Right lobe of liver (tissue), 6 donors: Measurements from ENCODE around the gene MRPL58. TPM values are rescaled to one million over a fixed set of nuclear protein-coding genes. Genes with fewer than 3 reads are reported as not detected.

Experiments
- ATAC-seq, 4 donors: fragments of 200-7000 bp; cut with Tn5 transposase; one replicate each; pipeline ENCODE4 v1.9.1; 2020; ENCODE audit warnings: mild to moderate bottlenecking in 4 of 4, moderate library complexity in 4 of 4
- DNase-seq, 3 donors: peaks; one replicate each; pipeline ENCODE4 v3.0.0-alpha.2; 2020
- H3K27ac ChIP-seq, 3 donors: fragments of 200-600 bp; one replicate each; pipeline ENCODE4 v1.8.0; 2022
- H3K27me3 ChIP-seq, 2 donors: fragments of 200-600 bp; one replicate each; pipeline ENCODE4 v1.8.0; 2022
- H3K36me3 ChIP-seq, 4 donors: fragments of 200-600 bp; sonication (generic) in 1 of 4; one replicate each; pipeline versions ENCODE4 v1.5.1 to v1.8.0; 2017 to 2022; ENCODE audit warnings: control low read depth in 1 of 4
- H3K4me1 ChIP-seq, 4 donors: fragments of 200-600 bp; sonication (generic) in 1 of 4; one replicate each; pipeline versions ENCODE4 v1.5.1 to v1.8.0; 2017 to 2022; ENCODE audit warnings: control low read depth in 1 of 4
- H3K4me3 ChIP-seq, 3 donors: fragments of 200-600 bp; one replicate each; pipeline ENCODE4 v1.8.0; 2022
- H3K9me3 ChIP-seq, 4 donors: fragments of 200-600 bp; sonication (generic) in 1 of 4; one replicate each; pipeline versions ENCODE4 v1.5.1 to v1.8.0; 2017 to 2022; ENCODE audit warnings: control low read depth in 1 of 4
- CTCF ChIP-seq, 4 donors: fragments of 200-600 bp in 3 of 4; fragments of 450-650 bp in 1 of 4; IDR thresholded peaks; one replicate each; pipeline versions ENCODE4 v1.5.1 to v1.8.0; 2016 to 2022; ENCODE audit warnings: antibody characterized with exemption in 4 of 4, mild to moderate bottlenecking in 2 of 4
- POLR2A ChIP-seq: fragments of 450-650 bp; IDR thresholded peaks from one replicate; pipeline ENCODE4 v1.6.1; 2017; ENCODE audit warnings: antibody characterized with exemption, mild to moderate bottlenecking
- WGBS: methylation state at CpG from one replicate; pipeline ENCODE4 v1.1.6; 2018; ENCODE audit warnings: low coverage, low lambda C conversion rate; ENCODE audit not compliant: insufficient coverage; ENCODE audit errors: missing lambda C conversion rate; 5-methylcytosine and 5-hydroxymethylcytosine counted together
- intact Hi-C, 2 donors: fragments of 100-400 bp; cut with DNase I; formaldehyde crosslinking; loops; one replicate each; pipeline versions ENCODE4 v1.11.2 to v1.14.1; 2022
- total RNA-seq, 6 experiments: library from RNA; depleted of rRNA in 2 of 6; stranded (reverse); fragments of >200 nt in 2 of 6; fragmentation: NEBNext Ultra II Directional in 3 of 6; extraction: Animal tissue kit (Norgen Biotek cat#: 25700) in 3 of 6; gene quantifications; one replicate each; pipeline versions ENCODE4 v1.1.0 to v1.2.4, GENCODE V29; 2016 to 2023
- donor health status: DM: no; HTN: yes; CAD: no.
- donor health status: DM: no; HTN: no; CAD: no.
- donor health status: DM: no; HTN: no; CAD: no.
- donor health status: DM: no; HTN: yes; CAD: no.
- donor health status: DM: no; HTN: yes; CAD: no.

The MRPL58 gene
- total RNA-seq, 6 experiments from 2014 or later = 23.7 to 112 (median 28.1) TPM

GRCh38 chr17:75010683-75011400, 1.6 kb upstream of the MRPL58 start:
- Histone ChIP-seq H3K27ac (no peak overlapping the region), H3K4me3 (no peak overlapping the region), H3K27me3 (no peaks in the 10 kb centered on the region), H3K4me1 (peaks cover 0 to 13% (median 4%) of the 10 kb centered on the region in 4 donors), H3K9me3 (no peaks in the 10 kb centered on the region), H3K36me3 (no peaks in the 10 kb centered on the region)
- intact Hi-C loops = no loop called here
- ATAC-seq (no peak), DNase-seq (peak in 1 of 3 donors; percentile 19)
- 80% methylated on average over 5 of the region's 8 CpGs for WGBS
- TF ChIP-seq POLR2A (no peak), CTCF (IDR thresholded peaks at IDR 0.05) (no peak)

- Histone ChIP-seq H3K27ac (peak overlapping the region in 2 of 3 donors; percentile 61 to 73), H3K27me3 (no peaks in the 10 kb centered on the region), H3K4me1 (peaks cover 0 to 13% (median 4%) of the 10 kb centered on the region in 4 donors), H3K36me3 (no peaks in the 10 kb centered on the region), H3K9me3 (no peaks in the 10 kb centered on the region), H3K4me3 (peak overlapping the region in 2 of 3 donors; percentile 84 to 99)
- WGBS = 46% methylated on average over 12 of the region's 13 CpGs
- TF ChIP-seq POLR2A = no peak
- no peak for TF ChIP-seq CTCF (IDR thresholded peaks at IDR 0.05)
- DNase-seq (peak; percentile 44 to 77 (median 64)), ATAC-seq (peak; percentile 73 to 80 (median 77))
- intact Hi-C loops = no loop called here
These were observed 922 bp upstream of the MRPL58 start for GRCh38 chr17:75011401-75012095.

- ATAC-seq (no peak), DNase-seq (no peak)
- Histone ChIP-seq H3K27me3 (no peaks in the 10 kb centered on the region), H3K36me3 (no peaks in the 10 kb centered on the region), H3K4me1 (peaks cover 0 to 13% (median 4%) of the 10 kb centered on the region in 4 donors), H3K4me3 (peak overlapping the region; percentile 84 to 99 (median 90)), H3K27ac (peak overlapping the region; percentile 49 to 73 (median 61)), H3K9me3 (no peaks in the 10 kb centered on the region)
- WGBS = 16% methylated on average over 5 of the region's 5 CpGs
- intact Hi-C loops = no loop called here
- TF ChIP-seq CTCF (IDR thresholded peaks at IDR 0.05) (no peak), POLR2A (no peak)
These were observed 449 bp upstream of the MRPL58 start for GRCh38 chr17:75012096-75012345.

- DNase-seq (no peak), ATAC-seq (no peak)
- intact Hi-C loops = no loop called here
- TF ChIP-seq CTCF (IDR thresholded peaks at IDR 0.05) = no peak
- no peak for TF ChIP-seq POLR2A
- Histone ChIP-seq H3K9me3 (no peaks in the 10 kb centered on the region), H3K27me3 (no peaks in the 10 kb centered on the region), H3K4me1 (peaks cover 0 to 13% (median 4%) of the 10 kb centered on the region in 4 donors), H3K4me3 (peak overlapping the region; percentile 84 to 99 (median 90)), H3K27ac (peak overlapping the region; percentile 49 to 73 (median 61)), H3K36me3 (no peaks in the 10 kb centered on the region)
- WGBS = 0% methylated on average over 10 of the region's 10 CpGs
These were observed 656 bp downstream of the MRPL58 start for GRCh38 chr17:75013092-75013559.
